ENCODE measurements around the gene KCTD1. TPM values are rescaled to one million over a fixed set of nuclear protein-coding genes. Genes with fewer than 3 reads are reported as not detected.

KCTD1 gene
- total and polyA plus RNA-seq, 2 of the 4 experiments (the other 2 are of a cell fraction), result 5.0 to 5.8 TPM

GRCh38 chr18:26543373-26543772 lies 5.0 kb downstream of the KCTD1 start:
- intact Hi-C loops (cut with micrococcal nuclease), result no loop called here

More at GRCh38 chr18:26543373-26543772, 5.0 kb downstream of the KCTD1 start:
- dilution Hi-C loops (cut with HindIII; ENCODE audit: low sequenced_read_pairs, unreplicated experiment) (no loop called here), in situ Hi-C loops (cut with MboI; ENCODE audit: low sequenced_read_pairs) (loop anchor here (10.0 kb wide), 1 partner anchor 59 kb away; no protein-coding TSS in a partner anchor)
- no peak for TF ChIP-seq BHLHE40 (IDR thresholded peaks at IDR 0.05; ENCODE audit: low read depth, low read length)
- no peak overlapping the region for H3K4me2 ChIP-seq (ENCODE audit: low read depth, low read length)
- H2BK15ac ChIP-seq (ENCODE audit: low read depth, low read length), result no peak overlapping the region
- H3K4me1 ChIP-seq (ENCODE audit: control insufficient read depth, insufficient read depth, low read length), result no peaks in the 10 kb centered on the region; the same call in 1 of the 2 replicates
- no peak overlapping the region for H3K14ac ChIP-seq (replicated peaks; ENCODE audit: low read depth, low read length)
- H3K27me3 ChIP-seq (ENCODE audit: control insufficient read depth, insufficient read depth, low read length), result no peaks in the 10 kb centered on the region
- no peak overlapping the region for H2BK5ac ChIP-seq (ENCODE audit: low read depth, low read length, poor library complexity, severe bottlenecking)
- no CpG with 5 or more reads among the region's 1 CpG for WGBS, 2 experiments (ENCODE audit: extremely low coverage in 2 of 2, insufficient read length in 1 of 2)
- H4K91ac ChIP-seq (ENCODE audit: insufficient read depth, low read depth, low read length), result no peak overlapping the region
- no peak overlapping the region for H2BK120ac ChIP-seq (ENCODE audit: low read depth, low read length)
- peaks cover 5% of the 10 kb centered on the region; the same call in 1 of the 2 replicates for H3K9me1 ChIP-seq (ENCODE audit: insufficient read depth, low read length)
- H3K27ac ChIP-seq (ENCODE audit: insufficient read depth, low read length), result no peak overlapping the region
- ATAC-seq (ENCODE audit: low read depth) (no peak), DNase-seq (no peak)
- H4K5ac ChIP-seq (ENCODE audit: low read depth, low read length), result no peak overlapping the region
- no TSS peak for BruUV-seq (replicated peaks)
- H3K56ac ChIP-seq (ENCODE audit: extremely low read depth, insufficient read depth, low read length), result no peak overlapping the region
- H2AK5ac ChIP-seq (ENCODE audit: low read depth, low read length), result no peak overlapping the region
- H3K79me1 ChIP-seq (ENCODE audit: low read depth in 1 of 2, low read length in 2 of 2), result peaks cover 28% of the 10 kb centered on the region in 2 experiments
- H2BK20ac ChIP-seq (ENCODE audit: low read depth, low read length), result no peak overlapping the region
- no peaks in the 10 kb centered on the region for H3K36me3 ChIP-seq (ENCODE audit: control insufficient read depth, insufficient read depth, low read length)
- peaks cover 13% of the 10 kb centered on the region; the same call in 1 of the 2 replicates for H4K20me1 ChIP-seq (ENCODE audit: insufficient read depth, low read length)
- no peak overlapping the region for H3K23ac ChIP-seq (ENCODE audit: low read depth, low read length)
- CTCF ChIA-PET, result interaction anchor here (0.9 to 1.0 kb wide), 2 partner anchors 15 to 114 kb away, joined by 4 read pairs; no protein-coding TSS in a partner anchor
- H3K18ac ChIP-seq (ENCODE audit: low read depth, low read length), result no peak overlapping the region
- H3K4ac ChIP-seq (ENCODE audit: low read depth, low read length), result no peak overlapping the region
- POLR2A ChIA-PET (ENCODE audit: unreplicated experiment), result no interaction called here
- no peak overlapping the region for H2AFZ ChIP-seq (replicated peaks; ENCODE audit: low read length, poor library complexity)
- no peak overlapping the region for H4K8ac ChIP-seq (ENCODE audit: low read depth in 2 of 2, low read length in 2 of 2)
- no peak overlapping the region for H3K4me3 ChIP-seq (ENCODE audit: insufficient read depth, low read depth, low read length)
- no peaks in the 10 kb centered on the region for H3K9me3 ChIP-seq (ENCODE audit: control insufficient read depth, insufficient read depth, low read length)
- no peak overlapping the region for H2AK9ac ChIP-seq (replicated peaks; ENCODE audit: low read depth, low read length, poor library complexity)
- H3K9ac ChIP-seq (ENCODE audit: low read depth, low read length), result no peak overlapping the region
